Measurements from ENCODE around the gene TMEM223.

DNA sequence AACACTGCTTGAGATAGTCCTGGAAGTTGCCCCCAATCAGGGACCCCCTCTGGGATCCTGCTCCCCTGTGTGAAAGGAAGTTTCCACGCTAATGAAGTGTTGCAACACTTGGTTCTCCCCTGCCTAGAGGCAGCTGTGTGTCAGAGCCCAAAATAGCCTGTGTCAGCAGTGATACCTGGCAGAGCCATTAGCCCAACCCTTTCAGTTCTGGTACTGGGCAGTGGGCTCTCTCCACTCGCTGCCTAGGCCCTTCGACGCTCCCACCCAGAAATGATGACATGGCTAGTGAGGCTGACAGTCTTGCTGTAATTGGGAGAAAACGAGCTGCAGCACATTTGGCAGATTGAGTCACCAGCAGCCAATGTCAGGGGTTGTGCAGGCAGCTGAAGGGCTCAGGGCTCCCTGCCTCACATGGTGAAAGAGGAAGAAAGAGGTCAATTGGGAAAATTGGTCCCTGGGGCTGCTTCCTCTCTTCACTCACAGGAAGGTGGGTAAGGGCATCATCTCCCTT is 14.9 kb upstream of the TMEM223 start:
- TF ChIP-seq, protein P1, sequence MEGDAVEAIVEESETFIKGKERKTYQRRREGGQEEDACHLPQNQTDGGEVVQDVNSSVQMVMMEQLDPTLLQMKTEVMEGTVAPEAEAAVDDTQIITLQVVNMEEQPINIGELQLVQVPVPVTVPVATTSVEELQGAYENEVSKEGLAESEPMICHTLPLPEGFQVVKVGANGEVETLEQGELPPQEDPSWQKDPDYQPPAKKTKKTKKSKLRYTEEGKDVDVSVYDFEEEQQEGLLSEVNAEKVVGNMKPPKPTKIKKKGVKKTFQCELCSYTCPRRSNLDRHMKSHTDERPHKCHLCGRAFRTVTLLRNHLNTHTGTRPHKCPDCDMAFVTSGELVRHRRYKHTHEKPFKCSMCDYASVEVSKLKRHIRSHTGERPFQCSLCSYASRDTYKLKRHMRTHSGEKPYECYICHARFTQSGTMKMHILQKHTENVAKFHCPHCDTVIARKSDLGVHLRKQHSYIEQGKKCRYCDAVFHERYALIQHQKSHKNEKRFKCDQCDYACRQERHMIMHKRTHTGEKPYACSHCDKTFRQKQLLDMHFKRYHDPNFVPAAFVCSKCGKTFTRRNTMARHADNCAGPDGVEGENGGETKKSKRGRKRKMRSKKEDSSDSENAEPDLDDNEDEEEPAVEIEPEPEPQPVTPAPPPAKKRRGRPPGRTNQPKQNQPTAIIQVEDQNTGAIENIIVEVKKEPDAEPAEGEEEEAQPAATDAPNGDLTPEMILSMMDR (IDR thresholded peaks at IDR 0.05), result no peak
- no peak for TF ChIP-seq POLR2AphosphoS5 (IDR thresholded peaks at IDR 0.05)
